WTC11 (cell line): ENCODE measurements around the gene NELL1.

Source experiments
- CTCF ChIP-seq: fragments of 200-600 bp; IDR thresholded peaks from 2 replicates; pipeline ENCODE4 v1.8.0; 2022; ENCODE audit warnings: antibody characterized with exemption
- ESRRA ChIP-seq: sonication (generic); formaldehyde crosslinking; IDR thresholded peaks from 2 replicates; pipeline ENCODE4 v1.8.1; 2022; ENCODE audit warnings: mild to moderate bottlenecking, missing genetic modification reagents, borderline replicate concordance
- IRF2 ChIP-seq: sonication (generic); formaldehyde crosslinking; IDR thresholded peaks from 2 replicates; pipeline ENCODE4 v1.8.0; 2022; ENCODE audit warnings: low read depth, missing genetic modification reagents, borderline replicate concordance
- KAT7 ChIP-seq: sonication (generic); formaldehyde crosslinking; IDR thresholded peaks from 2 replicates; pipeline ENCODE4 v1.8.1; 2023; ENCODE audit warnings: missing genetic modification reagents, mild to moderate bottlenecking, borderline replicate concordance
- MAX ChIP-seq: sonication (generic); formaldehyde crosslinking; IDR thresholded peaks from 2 replicates; pipeline ENCODE4 v1.8.0; 2022; ENCODE audit warnings: mild to moderate bottlenecking, missing genetic modification reagents
- NR1H2 ChIP-seq: sonication (generic); formaldehyde crosslinking; IDR thresholded peaks from 2 replicates; pipeline ENCODE4 v1.9.0; 2021; ENCODE audit warnings: mild to moderate bottlenecking, moderate library complexity, missing genetic modification reagents
- SP1 ChIP-seq: sonication (generic); formaldehyde crosslinking; conservative IDR thresholded peaks from 2 replicates; pipeline ENCODE4 v1.8.1; 2022; ENCODE audit warnings: missing genetic modification reagents
- TCF7 ChIP-seq: sonication (generic); formaldehyde crosslinking; IDR thresholded peaks from 2 replicates; pipeline ENCODE4 v1.8.0; 2022; ENCODE audit warnings: mild to moderate bottlenecking, low read depth, missing genetic modification reagents, moderate library complexity
- TEAD4 ChIP-seq: sonication (generic); formaldehyde crosslinking; IDR thresholded peaks from 2 replicates; pipeline ENCODE4 v1.8.0; 2022; ENCODE audit warnings: mild to moderate bottlenecking, missing genetic modification reagents
- ZNF121 ChIP-seq: sonication (generic); formaldehyde crosslinking; IDR thresholded peaks from 2 replicates; pipeline ENCODE4 v1.8.0; 2023; ENCODE audit warnings: missing genetic modification reagents
- ZNF263 ChIP-seq: sonication (generic); formaldehyde crosslinking; IDR thresholded peaks from 2 replicates; pipeline ENCODE4 v1.8.1; 2022; ENCODE audit warnings: low read depth, mild to moderate bottlenecking, moderate library complexity, missing genetic modification reagents
- ZNF423 ChIP-seq: fragments of 250-450 bp; sonication (Bioruptor Pico); IDR thresholded peaks from 2 replicates; pipeline ENCODE4 v2.1.2; 2022; ENCODE audit warnings: mild to moderate bottlenecking, moderate library complexity
- TF ChIP-seq, protein P1 (sequence below): sonication (generic); formaldehyde crosslinking; IDR thresholded peaks from 2 replicates; pipeline ENCODE4 v1.8.1; 2023; ENCODE audit warnings: mild to moderate bottlenecking, missing genetic modification reagents, moderate library complexity

DNA sequence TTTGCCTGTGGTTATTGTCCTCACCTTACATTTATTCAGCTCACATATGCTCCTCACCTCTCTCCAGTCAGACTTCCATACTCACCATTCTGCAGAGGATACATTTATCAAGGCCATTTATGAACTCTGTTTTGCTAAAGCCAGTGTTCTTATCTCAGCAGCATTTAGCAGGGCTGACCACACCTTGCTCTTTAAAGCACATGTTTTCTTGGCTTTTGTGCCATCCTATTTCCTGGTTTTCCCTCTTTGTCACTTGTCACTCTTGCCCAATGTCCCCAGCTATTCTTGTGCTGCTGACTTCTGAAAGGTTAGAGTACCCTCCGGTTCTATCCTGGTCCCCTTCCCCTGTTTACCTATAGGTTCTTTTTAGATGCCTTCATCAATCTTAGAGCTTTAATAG is 446.6 kb downstream of the NELL1 start:
- TF ChIP-seq ESRRA (CRISPR knock-in tag) = no peak
- no peak for TF ChIP-seq TEAD4 (CRISPR knock-in tag)
- no peak for TF ChIP-seq KAT7 (CRISPR knock-in tag)
- no peak for TF ChIP-seq MAX (CRISPR knock-in tag)
- TF ChIP-seq ZNF263 (CRISPR knock-in tag) = no peak
- no peak for TF ChIP-seq SP1
- no peak for TF ChIP-seq CTCF
- TF ChIP-seq ZNF121 (CRISPR knock-in tag) = no peak
- no peak for TF ChIP-seq TCF7 (CRISPR knock-in tag)
- no peak for TF ChIP-seq NR1H2 (CRISPR knock-in tag)
- no peak for TF ChIP-seq ZNF423
- TF ChIP-seq, protein P1, sequence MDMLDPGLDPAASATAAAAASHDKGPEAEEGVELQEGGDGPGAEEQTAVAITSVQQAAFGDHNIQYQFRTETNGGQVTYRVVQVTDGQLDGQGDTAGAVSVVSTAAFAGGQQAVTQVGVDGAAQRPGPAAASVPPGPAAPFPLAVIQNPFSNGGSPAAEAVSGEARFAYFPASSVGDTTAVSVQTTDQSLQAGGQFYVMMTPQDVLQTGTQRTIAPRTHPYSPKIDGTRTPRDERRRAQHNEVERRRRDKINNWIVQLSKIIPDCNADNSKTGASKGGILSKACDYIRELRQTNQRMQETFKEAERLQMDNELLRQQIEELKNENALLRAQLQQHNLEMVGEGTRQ (CRISPR knock-in tag) = no peak
- TF ChIP-seq IRF2 (CRISPR knock-in tag) = no peak
